K562 (cell line): ENCODE measurements around the gene RAB13. TPM values are rescaled to one million over a fixed set of nuclear protein-coding genes. Genes with fewer than 3 reads are reported as not detected.

Experiments used
- BMI1 ChIP-seq: fragments of 150-350 bp; IDR thresholded peaks from 2 replicates; pipeline ENCODE4 v1.6.1; 2014; ENCODE audit warnings: low read length
- CEBPG ChIP-seq, 3 experiments: fragments of 200-800 bp in 1 of 3; sonication (Bioruptor generic) in 1 of 3; sonication (generic) in 1 of 3; formaldehyde crosslinking in 1 of 3; IDR thresholded peaks in 2 of 3; conservative IDR thresholded peaks in 1 of 3; 2 replicates each; pipeline versions ENCODE4 v1.6.1 to v1.8.0; 2016 to 2022; ENCODE audit warnings: missing compliant biosample characterization in 2 of 3, missing genetic modification characterization in 2 of 3, mild to moderate bottlenecking in 1 of 3, missing genetic modification reagents in 1 of 3
- CSDE1 ChIP-seq, 2 experiments: fragments of 450-650 bp; IDR thresholded peaks; 2 replicates each; pipeline ENCODE4 v1.6.1; 2016; ENCODE audit warnings: mild to moderate bottlenecking in 1 of 2
- DMBX1 ChIP-seq: fragments of 250-450 bp; sonication (Bioruptor Pico); IDR thresholded peaks from 2 replicates; pipeline ENCODE4 v1.8.0; 2022; ENCODE audit warnings: inconsistent platforms, mild to moderate bottlenecking, moderate library complexity, borderline replicate concordance
- ERF ChIP-seq: fragments of 450-650 bp; formaldehyde crosslinking; IDR thresholded peaks from 2 replicates; pipeline ENCODE4 v1.4.0; 2020; ENCODE audit warnings: mild to moderate bottlenecking, mixed read lengths
- ETS2 ChIP-seq: IDR thresholded peaks from 2 replicates; pipeline ENCODE4 v1.6.1; 2016; ENCODE audit warnings: borderline replicate concordance, missing genetic modification characterization, mild to moderate bottlenecking, moderate library complexity, missing compliant biosample characterization; ENCODE audit not compliant: poor library complexity, severe bottlenecking
- GABPA ChIP-seq: fragments of 200-800 bp; sonication (Bioruptor generic); conservative IDR thresholded peaks from 2 replicates; pipeline ENCODE4 v1.6.1; 2016; ENCODE audit warnings: low read depth, missing genetic modification characterization, missing compliant biosample characterization
- HMGN3 ChIP-seq: IDR thresholded peaks from 2 replicates; pipeline ENCODE4 v1.6.1; 2011; ENCODE audit warnings: borderline replicate concordance, low read depth, mild to moderate bottlenecking, mixed read lengths, low read length; ENCODE audit not compliant: insufficient read length; ENCODE audit errors: extremely low read depth
- HOXB6 ChIP-seq: fragments of 250-450 bp; sonication (Bioruptor Pico); IDR thresholded peaks from 2 replicates; pipeline ENCODE4 v1.5.1; 2022; ENCODE audit warnings: mild to moderate bottlenecking, borderline replicate concordance
- IFI16 ChIP-seq: fragments of 250-450 bp; sonication (Bioruptor Pico); IDR thresholded peaks from 2 replicates; pipeline ENCODE4 v2.1.2; 2022; ENCODE audit warnings: mild to moderate bottlenecking, inconsistent platforms
- MTA2 ChIP-seq: fragments of 450-650 bp; IDR thresholded peaks from 2 replicates; pipeline ENCODE4 v1.6.1; 2016; ENCODE audit warnings: low read depth
- NCOA4 ChIP-seq: fragments of 450-650 bp; IDR thresholded peaks from 2 replicates; pipeline ENCODE4 v1.6.1; 2018; ENCODE audit warnings: mild to moderate bottlenecking; ENCODE audit not compliant: partially characterized antibody
- POLR2A ChIP-seq: fragments of 450-650 bp; conservative IDR thresholded peaks from 2 replicates; pipeline ENCODE4 v1.6.1; 2016
- POLR2H ChIP-seq: IDR thresholded peaks from 2 replicates; pipeline ENCODE4 v1.6.1; 2016; ENCODE audit warnings: missing genetic modification characterization, low read depth, mild to moderate bottlenecking, control low read depth, missing compliant biosample characterization, moderate library complexity
- RBM39 ChIP-seq: fragments of 200-400 bp; formaldehyde crosslinking; optimal IDR thresholded peaks from 2 replicates; pipeline ENCODE3; 2018; ENCODE audit warnings: low read depth, low read length
- RFX1 ChIP-seq: fragments of 450-650 bp; IDR thresholded peaks from 2 replicates; pipeline ENCODE4 v1.6.1; 2016; ENCODE audit warnings: mild to moderate bottlenecking, moderate library complexity
- RFX7 ChIP-seq: fragments of 250-450 bp; sonication (Bioruptor Pico); IDR thresholded peaks from 2 replicates; pipeline ENCODE4 v1.5.1; 2021; ENCODE audit warnings: mild to moderate bottlenecking
- TCF3 ChIP-seq: sonication (generic); formaldehyde crosslinking; IDR thresholded peaks from 2 replicates; pipeline ENCODE4 v1.4.0; 2020; ENCODE audit warnings: mild to moderate bottlenecking, missing genetic modification reagents
- TEAD4 ChIP-seq, 2 experiments: sonication (generic) in 1 of 2; formaldehyde crosslinking in 1 of 2; IDR thresholded peaks; 2 replicates each; pipeline versions ENCODE4 v1.6.1 to v1.8.0; 2012 to 2022; ENCODE audit warnings: borderline replicate concordance in 1 of 2, inconsistent platforms in 1 of 2, low read length in 1 of 2, mild to moderate bottlenecking in 1 of 2, missing genetic modification reagents in 1 of 2
- U2AF2 ChIP-seq: fragments of 200-400 bp; formaldehyde crosslinking; optimal IDR thresholded peaks from 2 replicates; pipeline ENCODE3; 2017; ENCODE audit warnings: low read depth, mild to moderate bottlenecking, low read length
- ZNF143 ChIP-seq: sonication (generic); formaldehyde crosslinking; IDR thresholded peaks from 2 replicates; pipeline ENCODE4 v1.9.0; 2022; ENCODE audit warnings: mild to moderate bottlenecking, missing genetic modification reagents
- ZNF696 ChIP-seq: fragments of 250-450 bp; sonication (Bioruptor Pico); conservative IDR thresholded peaks from 2 replicates; pipeline ENCODE4 v1.4.0; 2020; ENCODE audit warnings: mild to moderate bottlenecking, moderate library complexity
- polyA plus RNA-seq, 8 experiments: library from polyadenylated mRNA; depleted of rRNA in 4 of 8; stranded (reverse) in 5 of 8; unstranded in 3 of 8; fragments of >200 nt; fragmentation: Nextera tagmentation in 2 of 8; fragmentation: Illumina TruSeq in 1 of 8; extraction: Ambion mirVana in 2 of 8; extraction: Trizol in 1 of 8; gene quantifications; 2 replicates each; pipeline versions ENCODE4 v1.2.1 to v1.2.3, GENCODE V29; 2011 to 2014; ENCODE audit warnings: inconsistent platforms in 1 of 8, missing spikeins in 1 of 8
- total RNA-seq, 7 experiments: library from RNA; depleted of rRNA in 6 of 7; stranded (reverse); fragments of >200 nt in 6 of 7; fragmentation: Illumina TruSeq in 2 of 7; extraction: Trizol in 2 of 7; gene quantifications; 2 replicates each; pipeline versions ENCODE4 v1.2.1 to v1.2.3, GENCODE V29; 2011 to 2021; ENCODE audit warnings: low replicate concordance in 1 of 7
- TF ChIP-seq, protein P1 (sequence below): fragments of 450-650 bp; IDR thresholded peaks from 2 replicates; pipeline ENCODE4 v1.6.1; 2016; ENCODE audit warnings: antibody characterized with exemption
- TF ChIP-seq, protein P2 (sequence below): fragments of 250-450 bp; sonication (Bioruptor Pico); IDR thresholded peaks from 2 replicates; pipeline ENCODE4 v1.8.0; 2022; ENCODE audit warnings: moderate library complexity, mild to moderate bottlenecking, inconsistent platforms
- TF ChIP-seq, protein P3 (sequence below): sonication (generic); formaldehyde crosslinking; IDR thresholded peaks from 2 replicates; pipeline ENCODE4 v1.8.1; 2023; ENCODE audit warnings: mild to moderate bottlenecking, missing genetic modification reagents

RAB13 gene
- total and polyA plus RNA-seq, 9 of the 15 experiments (the other 6 are each of a cell fraction or from before 2014, with no cell fraction given) = 22.3 to 100 (median 39.8) TPM

DNA sequence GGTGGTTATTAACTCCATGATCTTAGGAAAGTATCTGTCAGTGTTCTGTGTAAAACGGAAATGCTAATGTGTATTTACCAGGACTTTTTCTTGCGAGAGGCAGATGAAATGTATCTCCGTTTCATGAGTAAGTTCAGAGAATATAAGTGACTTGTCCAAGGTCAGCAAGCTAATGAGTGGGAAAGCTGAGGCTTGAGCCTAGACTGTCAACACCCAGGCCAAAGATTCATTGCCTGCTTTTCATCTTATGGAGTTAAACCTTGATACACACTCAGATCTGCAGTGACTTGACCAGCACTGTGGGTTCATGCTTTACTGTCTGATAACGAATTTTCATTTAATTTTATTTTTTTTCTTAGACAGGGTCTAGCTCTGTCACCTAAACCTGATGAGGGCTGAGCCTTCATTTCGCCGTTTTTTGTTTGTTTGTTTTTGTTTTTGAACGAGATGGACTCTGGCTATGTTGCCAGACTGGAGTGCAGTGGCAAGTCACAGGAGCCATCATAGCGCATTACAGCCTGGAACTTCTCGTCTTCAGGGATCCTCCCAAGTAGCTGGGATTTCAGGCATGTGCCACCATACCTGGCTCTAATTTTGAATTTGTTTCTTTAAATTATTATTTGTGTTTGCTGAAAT lies 7.7 kb downstream of the RAB13 start (continued):
- TF ChIP-seq, protein P1, sequence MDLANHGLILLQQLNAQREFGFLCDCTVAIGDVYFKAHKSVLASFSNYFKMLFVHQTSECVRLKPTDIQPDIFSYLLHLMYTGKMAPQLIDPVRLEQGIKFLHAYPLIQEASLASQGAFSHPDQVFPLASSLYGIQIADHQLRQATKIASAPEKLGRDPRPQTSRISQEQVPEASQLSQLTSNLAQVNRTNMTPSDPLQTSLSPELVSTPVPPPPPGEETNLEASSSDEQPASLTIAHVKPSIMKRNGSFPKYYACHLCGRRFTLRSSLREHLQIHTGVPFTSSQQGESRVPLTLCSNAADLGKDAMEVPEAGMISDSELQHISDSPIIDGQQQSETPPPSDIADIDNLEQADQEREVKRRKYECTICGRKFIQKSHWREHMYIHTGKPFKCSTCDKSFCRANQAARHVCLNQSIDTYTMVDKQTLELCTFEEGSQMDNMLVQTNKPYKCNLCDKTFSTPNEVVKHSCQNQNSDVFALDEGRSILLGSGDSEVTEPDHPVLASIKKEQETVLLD = no peak
- TF ChIP-seq RFX1 (no peak), POLR2A (no peak), DMBX1 (no peak), NCOA4 (no peak), CSDE1 (IDR thresholded peaks at IDR 0.05) (no peak), HOXB6 (CRISPR knock-in tag) (no peak), CEBPG (CRISPR knock-in tag; IDR thresholded peaks at IDR 0.05) (no peak), CEBPG (tag; conservative IDR thresholded peaks at IDR 0.05 in 1 of 2, IDR thresholded peaks at IDR 0.05 in 1 of 2) (no peak), ZNF143 (CRISPR knock-in tag) (no peak), POLR2H (no peak), TEAD4 (IDR thresholded peaks at IDR 0.05; ENCODE audit: low read length) (no peak), TEAD4 (CRISPR knock-in tag; IDR thresholded peaks at IDR 0.05; ENCODE audit: borderline replicate concordance) (no peak), TCF3 (CRISPR knock-in tag) (no peak), HMGN3 (no peak), BMI1 (no peak), MTA2 (no peak), ERF (CRISPR knock-in tag) (no peak), U2AF2 (no peak), ZNF696 (CRISPR knock-in tag) (no peak), RBM39 (no peak), ETS2 (tag) (no peak), IFI16 (CRISPR knock-in tag) (no peak; the same call in 1 of the 2 replicates), RFX7 (CRISPR knock-in tag) (no peak), GABPA (no peak)
- TF ChIP-seq, protein P2, sequence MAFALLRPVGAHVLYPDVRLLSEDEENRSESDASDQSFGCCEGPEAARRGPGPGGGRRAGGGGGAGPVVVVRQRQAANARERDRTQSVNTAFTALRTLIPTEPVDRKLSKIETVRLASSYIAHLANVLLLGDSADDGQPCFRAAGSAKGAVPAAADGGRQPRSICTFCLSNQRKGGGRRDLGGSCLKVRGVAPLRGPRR (CRISPR knock-in tag) = no peak
- TF ChIP-seq, protein P3, sequence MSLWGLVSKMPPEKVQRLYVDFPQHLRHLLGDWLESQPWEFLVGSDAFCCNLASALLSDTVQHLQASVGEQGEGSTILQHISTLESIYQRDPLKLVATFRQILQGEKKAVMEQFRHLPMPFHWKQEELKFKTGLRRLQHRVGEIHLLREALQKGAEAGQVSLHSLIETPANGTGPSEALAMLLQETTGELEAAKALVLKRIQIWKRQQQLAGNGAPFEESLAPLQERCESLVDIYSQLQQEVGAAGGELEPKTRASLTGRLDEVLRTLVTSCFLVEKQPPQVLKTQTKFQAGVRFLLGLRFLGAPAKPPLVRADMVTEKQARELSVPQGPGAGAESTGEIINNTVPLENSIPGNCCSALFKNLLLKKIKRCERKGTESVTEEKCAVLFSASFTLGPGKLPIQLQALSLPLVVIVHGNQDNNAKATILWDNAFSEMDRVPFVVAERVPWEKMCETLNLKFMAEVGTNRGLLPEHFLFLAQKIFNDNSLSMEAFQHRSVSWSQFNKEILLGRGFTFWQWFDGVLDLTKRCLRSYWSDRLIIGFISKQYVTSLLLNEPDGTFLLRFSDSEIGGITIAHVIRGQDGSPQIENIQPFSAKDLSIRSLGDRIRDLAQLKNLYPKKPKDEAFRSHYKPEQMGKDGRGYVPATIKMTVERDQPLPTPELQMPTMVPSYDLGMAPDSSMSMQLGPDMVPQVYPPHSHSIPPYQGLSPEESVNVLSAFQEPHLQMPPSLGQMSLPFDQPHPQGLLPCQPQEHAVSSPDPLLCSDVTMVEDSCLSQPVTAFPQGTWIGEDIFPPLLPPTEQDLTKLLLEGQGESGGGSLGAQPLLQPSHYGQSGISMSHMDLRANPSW = no peak
